Keratinocyte (primary cell): Measurements from ENCODE around the gene PREP.

Experiments
- CTCF ChIP-seq, 3 experiments: IDR thresholded peaks in 1 of 3; conservative IDR thresholded peaks in 1 of 3; optimal IDR thresholded peaks in 1 of 3; 2 replicates in 2 of 3; 3 replicates in 1 of 3; pipeline versions ENCODE3 to v1.5.1; 2011; ENCODE audit warnings: low read length in 3 of 3, mild to moderate bottlenecking in 3 of 3, moderate library complexity in 2 of 3, control low read depth in 1 of 3, inconsistent platforms in 1 of 3; ENCODE audit not compliant: insufficient read depth in 2 of 3; ENCODE audit errors: extremely low read depth in 1 of 3
- EZH2 ChIP-seq: IDR thresholded peaks from one replicate; pipeline ENCODE4 v1.6.1; 2012; ENCODE audit warnings: inconsistent platforms, mild to moderate bottlenecking, low read length, moderate library complexity

- TF ChIP-seq CTCF (optimal IDR thresholded peaks at IDR 0.05 in 1 of 3, IDR thresholded peaks at IDR 0.05 in 1 of 3, conservative IDR thresholded peaks at IDR 0.05 in 1 of 3; ENCODE audit: extremely low read depth in 1 of 3, insufficient read depth in 2 of 3, low read length in 3 of 3) (no peak), EZH2 (no peak)
These were observed 81.7 kb downstream of the PREP start for GRCh38 chr6:105321207-105321606.
